Measurements from ENCODE around the gene CFAP74.

- TF ChIP-seq EP300 (IDR thresholded peaks at IDR 0.05; ENCODE audit: low read depth) (no peak), POLR2A (IDR thresholded peaks at IDR 0.05) (peak; percentile 15)
- TF ChIP-seq, protein P1, sequence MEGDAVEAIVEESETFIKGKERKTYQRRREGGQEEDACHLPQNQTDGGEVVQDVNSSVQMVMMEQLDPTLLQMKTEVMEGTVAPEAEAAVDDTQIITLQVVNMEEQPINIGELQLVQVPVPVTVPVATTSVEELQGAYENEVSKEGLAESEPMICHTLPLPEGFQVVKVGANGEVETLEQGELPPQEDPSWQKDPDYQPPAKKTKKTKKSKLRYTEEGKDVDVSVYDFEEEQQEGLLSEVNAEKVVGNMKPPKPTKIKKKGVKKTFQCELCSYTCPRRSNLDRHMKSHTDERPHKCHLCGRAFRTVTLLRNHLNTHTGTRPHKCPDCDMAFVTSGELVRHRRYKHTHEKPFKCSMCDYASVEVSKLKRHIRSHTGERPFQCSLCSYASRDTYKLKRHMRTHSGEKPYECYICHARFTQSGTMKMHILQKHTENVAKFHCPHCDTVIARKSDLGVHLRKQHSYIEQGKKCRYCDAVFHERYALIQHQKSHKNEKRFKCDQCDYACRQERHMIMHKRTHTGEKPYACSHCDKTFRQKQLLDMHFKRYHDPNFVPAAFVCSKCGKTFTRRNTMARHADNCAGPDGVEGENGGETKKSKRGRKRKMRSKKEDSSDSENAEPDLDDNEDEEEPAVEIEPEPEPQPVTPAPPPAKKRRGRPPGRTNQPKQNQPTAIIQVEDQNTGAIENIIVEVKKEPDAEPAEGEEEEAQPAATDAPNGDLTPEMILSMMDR (IDR thresholded peaks at IDR 0.05) = no peak
These were observed 44.5 kb upstream of the CFAP74 start for GRCh38 chr1:2047749-2048729.

All from transverse colon (tissue), 3 donors.